ENCODE measurements around the gene PAOX. TPM values are rescaled to one million over a fixed set of nuclear protein-coding genes. Genes with fewer than 3 reads are reported as not detected.

Gene PAOX
- total and polyA plus RNA-seq, 2 of the 13 experiments (the other 11 are each of a cell fraction or from before 2014, with no cell fraction given) = 0.49 to 0.77 TPM

- TF ChIP-seq ZNF136 (CRISPR knock-in tag; IDR thresholded peaks at IDR 0.05; ENCODE audit: low read depth) (no peak), NR2F1 (CRISPR knock-in tag; IDR thresholded peaks at IDR 0.05) (peak; percentile 54 to 62; a peak in 3 of 4 replicates), ZSCAN29 (CRISPR knock-in tag; conservative IDR thresholded peaks at IDR 0.05) (0 out of 2 replicates have a peak, but pooled peaks have one; percentile 33), SNAI1 (CRISPR knock-in tag; IDR thresholded peaks at IDR 0.05; ENCODE audit: borderline replicate concordance) (no peak), HIVEP1 (CRISPR knock-in tag; IDR thresholded peaks at IDR 0.05) (no peak), ZNF407 (CRISPR knock-in tag; IDR thresholded peaks at IDR 0.05; ENCODE audit: not compliant biosample characterization) (no peak), JUN (CRISPR knock-in tag; IDR thresholded peaks at IDR 0.05) (no peak), ZNF609 (CRISPR knock-in tag; IDR thresholded peaks at IDR 0.05; ENCODE audit: borderline replicate concordance) (0 out of 2 replicates have a peak, but pooled peaks have one; percentile 0), ZNF543 (CRISPR knock-in tag; IDR thresholded peaks at IDR 0.05) (no peak), PPARG (CRISPR knock-in tag; conservative IDR thresholded peaks at IDR 0.05) (peak; percentile 71), MYNN (CRISPR knock-in tag; IDR thresholded peaks at IDR 0.05; ENCODE audit: low read depth) (0 out of 2 replicates have a peak, but pooled peaks have one; percentile 58), POLR2A (IDR thresholded peaks at IDR 0.05; ENCODE audit: insufficient read depth in 1 of 2, low read depth in 2 of 2, low read length in 2 of 2) (0 out of 4 replicates have a peak, but pooled peaks of 1 of the 2 experiments have one; percentile 25), ZBTB43 (CRISPR knock-in tag; conservative IDR thresholded peaks at IDR 0.05) (0 out of 2 replicates have a peak, but pooled peaks have one; percentile 5), ZNF205 (CRISPR knock-in tag; IDR thresholded peaks at IDR 0.05) (peak; percentile 12; the same call in 1 of the 2 replicates), EZH2 (conservative IDR thresholded peaks at IDR 0.05; ENCODE audit: low read depth, low read length) (no peak), TAF1 (CRISPR knock-in tag; IDR thresholded peaks at IDR 0.05) (peak; percentile 25; the same call in 1 of the 2 replicates)
Measured at GRCh38 chr10:133359554-133359971, 19.5 kb upstream of the PAOX start (continued).

Data from HepG2 (cell line).